ENCODE measurements around the gene KIAA2012. TPM values are rescaled to one million over a fixed set of nuclear protein-coding genes. Genes with fewer than 3 reads are reported as not detected.
"Not testable (repeated sequence)": the region's sequence is repeated elsewhere in the genome, so short reads cannot be mapped to it uniquely, and the experiment has no call there.

The KIAA2012 gene
- polyA plus RNA-seq, 6 donors from 2014 or later = not detected

GRCh38 chr2:202136039-202136438 is 63.0 kb downstream of the KIAA2012 start:
- not testable (repeated sequence) for H3K36me3 Mint-ChIP-seq; H3K27me3 Mint-ChIP-seq; ATAC-seq (ENCODE audit: low read depth in 2 of 2); H3K9me3 Mint-ChIP-seq; H3K4me3 Mint-ChIP-seq; H3K4me1 Mint-ChIP-seq; DNase-seq
- H3K27ac Mint-ChIP-seq = peak overlapping the region in 1 of 6 donors; percentile 32

- peaks cover 0 to 9% (median 8%) of the 10 kb centered on the region in 3 donors for H3K4me1 Mint-ChIP-seq
- H3K27ac Mint-ChIP-seq = no peak overlapping the region
- no peak for DNase-seq
- H3K4me3 Mint-ChIP-seq = no peak overlapping the region
- ATAC-seq (ENCODE audit: low read depth in 2 of 2) = no peak
- no peaks in the 10 kb centered on the region for H3K9me3 Mint-ChIP-seq
- H3K27me3 Mint-ChIP-seq = peaks cover 0 to 4% (median 0%) of the 10 kb centered on the region in 3 donors
- no peaks in the 10 kb centered on the region for H3K36me3 Mint-ChIP-seq
Observed at GRCh38 chr2:202136526-202136925, 63.5 kb downstream of the KIAA2012 start.

GRCh38 chr2:202140522-202141252 is 67.6 kb downstream of the KIAA2012 start:
- Mint-ChIP-seq H3K4me3 (no peak overlapping the region), H3K27ac (no peak overlapping the region), H3K4me1 (peaks cover 0 to 17% (median 10%) of the 10 kb centered on the region in 3 donors), H3K36me3 (no peaks in the 10 kb centered on the region), H3K9me3 (no peaks in the 10 kb centered on the region), H3K27me3 (no peaks in the 10 kb centered on the region)
- ATAC-seq (ENCODE audit: low read depth in 2 of 2) (no peak), DNase-seq (no peak)

GRCh38 chr2:202141329-202141947 is 68.4 kb downstream of the KIAA2012 start:
- H3K36me3 Mint-ChIP-seq = no peaks in the 10 kb centered on the region
- H3K9me3 Mint-ChIP-seq = no peaks in the 10 kb centered on the region
- H3K27me3 Mint-ChIP-seq = no peaks in the 10 kb centered on the region
- no peak overlapping the region for H3K4me3 Mint-ChIP-seq
- H3K27ac Mint-ChIP-seq = peak overlapping the region in 1 of 6 donors; percentile 2
- DNase-seq (no peak), ATAC-seq (ENCODE audit: low read depth in 2 of 2) (no peak)
- peaks cover 0 to 17% (median 10%) of the 10 kb centered on the region in 3 donors for H3K4me1 Mint-ChIP-seq

- H3K9me3 Mint-ChIP-seq = no peaks in the 10 kb centered on the region
- H3K4me3 Mint-ChIP-seq = no peak overlapping the region
- no peak overlapping the region for H3K27ac Mint-ChIP-seq
- ATAC-seq (ENCODE audit: low read depth in 2 of 2) (no peak), DNase-seq (no peak)
- no peaks in the 10 kb centered on the region for H3K36me3 Mint-ChIP-seq
- no peaks in the 10 kb centered on the region for H3K27me3 Mint-ChIP-seq
- H3K4me1 Mint-ChIP-seq = peaks cover 0 to 17% (median 10%) of the 10 kb centered on the region in 3 donors
Observed at GRCh38 chr2:202142540-202142939, 69.5 kb downstream of the KIAA2012 start.

- H3K4me1 Mint-ChIP-seq = peaks cover 0 to 5% (median 0%) of the 10 kb centered on the region in 3 donors
- no peak overlapping the region for H3K27ac Mint-ChIP-seq
- peaks cover 0 to 22% (median 15%) of the 10 kb centered on the region in 3 donors for H3K27me3 Mint-ChIP-seq
- no peaks in the 10 kb centered on the region for H3K9me3 Mint-ChIP-seq
- H3K36me3 Mint-ChIP-seq = no peaks in the 10 kb centered on the region
- ATAC-seq (ENCODE audit: low read depth in 2 of 2) (no peak), DNase-seq (no peak)
- H3K4me3 Mint-ChIP-seq = no peak overlapping the region
Observed at GRCh38 chr2:202147775-202148174, 74.7 kb downstream of the KIAA2012 start.

- H3K27me3 Mint-ChIP-seq = peaks cover 0 to 30% (median 24%) of the 10 kb centered on the region in 3 donors
- H3K9me3 Mint-ChIP-seq = peaks cover 0 to 3% (median 0%) of the 10 kb centered on the region in 7 donors
- peaks cover 0 to 5% (median 0%) of the 10 kb centered on the region in 3 donors for H3K4me1 Mint-ChIP-seq
- DNase-seq (no peak), ATAC-seq (ENCODE audit: low read depth in 2 of 2) (no peak)
- H3K36me3 Mint-ChIP-seq = no peaks in the 10 kb centered on the region
- H3K4me3 Mint-ChIP-seq = no peak overlapping the region
- no peak overlapping the region for H3K27ac Mint-ChIP-seq
Observed at GRCh38 chr2:202148515-202149154, 75.6 kb downstream of the KIAA2012 start.

GRCh38 chr2:202149155-202149762 is 76.2 kb downstream of the KIAA2012 start:
- ATAC-seq (ENCODE audit: low read depth in 2 of 2) (no peak), DNase-seq (no peak)
- Mint-ChIP-seq H3K27me3 (peaks cover 0 to 32% (median 26%) of the 10 kb centered on the region in 3 donors), H3K9me3 (peaks cover 0 to 3% (median 0%) of the 10 kb centered on the region in 7 donors), H3K27ac (peak overlapping the region in 1 of 6 donors; percentile 27), H3K4me3 (no peak overlapping the region), H3K36me3 (no peaks in the 10 kb centered on the region), H3K4me1 (peaks cover 0 to 5% (median 0%) of the 10 kb centered on the region in 3 donors)

- DNase-seq (no peak), ATAC-seq (ENCODE audit: low read depth in 2 of 2) (no peak)
- Mint-ChIP-seq H3K9me3 (peaks cover 0 to 3% (median 0%) of the 10 kb centered on the region in 7 donors), H3K4me1 (no peaks in the 10 kb centered on the region), H3K27me3 (peaks cover 4 to 32% (median 26%) of the 10 kb centered on the region in 3 donors), H3K36me3 (no peaks in the 10 kb centered on the region), H3K27ac (no peak overlapping the region), H3K4me3 (no peak overlapping the region)
Observed at GRCh38 chr2:202149936-202150335, 76.9 kb downstream of the KIAA2012 start.

- H3K4me1 Mint-ChIP-seq = no peaks in the 10 kb centered on the region
- DNase-seq = no peak
- no peaks in the 10 kb centered on the region for H3K36me3 Mint-ChIP-seq
- no peak overlapping the region for H3K4me3 Mint-ChIP-seq
- peaks cover 10 to 32% (median 26%) of the 10 kb centered on the region in 3 donors for H3K27me3 Mint-ChIP-seq
- H3K9me3 Mint-ChIP-seq = peaks cover 0 to 3% (median 0%) of the 10 kb centered on the region in 7 donors
- no peak overlapping the region for H3K27ac Mint-ChIP-seq
- no peak for ATAC-seq (ENCODE audit: low read depth in 2 of 2)
Observed at GRCh38 chr2:202152104-202152715, 79.2 kb downstream of the KIAA2012 start.

- DNase-seq (no peak), ATAC-seq (ENCODE audit: low read depth in 2 of 2) (no peak)
- H3K4me3 Mint-ChIP-seq = no peak overlapping the region
- peaks cover 10 to 26% (median 19%) of the 10 kb centered on the region in 3 donors for H3K27me3 Mint-ChIP-seq
- H3K36me3 Mint-ChIP-seq = no peaks in the 10 kb centered on the region
- no peak overlapping the region for H3K27ac Mint-ChIP-seq
- H3K4me1 Mint-ChIP-seq = no peaks in the 10 kb centered on the region
- peaks cover 0 to 3% (median 0%) of the 10 kb centered on the region in 7 donors for H3K9me3 Mint-ChIP-seq
Observed at GRCh38 chr2:202154613-202155012, 81.6 kb downstream of the KIAA2012 start.

- ATAC-seq (ENCODE audit: low read depth in 2 of 2) (no peak), DNase-seq (no peak)
- Mint-ChIP-seq H3K27me3 (peaks cover 10 to 11% (median 11%) of the 10 kb centered on the region in 3 donors), H3K4me1 (peaks cover 0 to 4% (median 0%) of the 10 kb centered on the region in 3 donors), H3K9me3 (peaks cover 0 to 3% (median 0%) of the 10 kb centered on the region in 7 donors), H3K27ac (peak overlapping the region in 1 of 6 donors; percentile 56), H3K4me3 (no peak overlapping the region), H3K36me3 (no peaks in the 10 kb centered on the region)
Observed at GRCh38 chr2:202157211-202157990, 84.3 kb downstream of the KIAA2012 start.
